H1 (cell line): ENCODE data around the gene NOB1. TPM values are rescaled to one million over a fixed set of nuclear protein-coding genes. Genes with fewer than 3 reads are reported as not detected.

Experiments used
- CTBP2 ChIP-seq: IDR thresholded peaks from 2 replicates; pipeline ENCODE4 v1.7.0; 2011; ENCODE audit warnings: borderline replicate concordance, mild to moderate bottlenecking, moderate library complexity, mixed read lengths, low read length; ENCODE audit not compliant: insufficient read depth, insufficient read length
- polyA plus RNA-seq, 7 experiments: library from polyadenylated mRNA; depleted of rRNA in 3 of 7; stranded (reverse) in 5 of 7; unstranded in 2 of 7; fragments of >200 nt in 5 of 7; fragments of 200-250 nt in 2 of 7; gene quantifications; 1 replicate in 5 of 7; 2 replicates in 1 of 7; 4 replicates in 1 of 7; pipeline versions ENCODE4 v1.2.1 to v1.2.3, GENCODE V29; 2011 to 2013; ENCODE audit warnings: missing spikeins in 2 of 7, mixed read lengths in 2 of 7
- total RNA-seq: library from RNA; stranded (reverse); fragmentation: NEBNext Ultra II Directional; extraction: Animal tissue kit (Norgen Biotek cat#: 25700); gene quantifications from 2 replicates; pipeline ENCODE4 v1.2.1, GENCODE V29; 2021

NOB1 gene
- total and polyA plus RNA-seq, 2 of the 8 experiments (the other 6 are each of a cell fraction or from before 2014, with no cell fraction given): 88.2 to 108 TPM

GRCh38 chr16:69712914-69713581, 41.7 kb downstream of the NOB1 start (continued):
- TF ChIP-seq CTBP2: no peak
